ENCODE measurements around the gene OTX1.

The OTX1 gene

DNA sequence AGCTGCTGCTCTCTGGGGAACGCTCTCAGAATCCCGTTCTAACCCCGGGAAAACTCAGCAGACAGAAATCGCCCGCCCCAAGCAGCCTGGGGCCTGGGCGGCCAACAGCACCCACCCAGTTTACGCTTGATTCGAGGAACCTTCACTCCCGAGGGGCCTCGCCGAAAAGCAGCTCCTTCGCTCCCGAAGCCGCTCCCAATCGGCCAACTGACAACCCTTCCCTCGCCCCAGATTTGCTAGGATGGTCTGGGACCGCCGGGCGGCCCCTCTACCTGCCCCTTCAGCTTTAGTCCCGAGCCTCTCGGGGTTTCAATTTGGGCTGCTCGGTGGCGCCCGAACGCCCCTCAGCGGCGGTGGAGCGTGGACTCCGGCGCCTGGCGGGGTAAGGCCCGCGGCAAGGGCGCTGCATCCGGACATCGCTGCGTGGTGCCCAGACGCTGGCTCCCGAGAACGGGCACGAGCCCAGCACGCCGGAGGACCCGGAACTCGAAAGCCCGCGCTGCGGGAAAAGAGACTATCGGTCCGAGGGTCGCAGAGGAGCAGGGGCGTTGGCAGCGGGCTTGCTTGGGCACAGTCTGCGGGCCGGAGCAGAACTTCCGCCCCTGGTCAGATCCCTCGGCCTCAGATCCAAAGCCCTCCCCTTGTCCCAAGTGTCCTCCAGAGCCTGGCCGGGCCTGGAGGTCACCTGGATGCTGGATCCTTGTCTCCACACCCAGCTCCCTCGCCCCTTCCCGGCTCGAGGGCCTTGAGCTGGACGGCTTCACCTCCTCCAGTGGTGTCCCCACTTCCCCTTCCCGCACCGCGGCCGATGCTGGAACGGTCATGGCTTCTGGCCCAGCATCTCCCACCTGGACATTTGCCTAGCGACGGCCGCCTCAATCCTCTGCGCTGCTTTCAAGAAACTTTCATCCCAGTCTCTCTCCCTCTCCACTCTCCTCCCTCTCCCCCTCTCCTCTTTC lies 3.0 kb upstream of the OTX1 start:
- DNase-seq: no peak

DNA sequence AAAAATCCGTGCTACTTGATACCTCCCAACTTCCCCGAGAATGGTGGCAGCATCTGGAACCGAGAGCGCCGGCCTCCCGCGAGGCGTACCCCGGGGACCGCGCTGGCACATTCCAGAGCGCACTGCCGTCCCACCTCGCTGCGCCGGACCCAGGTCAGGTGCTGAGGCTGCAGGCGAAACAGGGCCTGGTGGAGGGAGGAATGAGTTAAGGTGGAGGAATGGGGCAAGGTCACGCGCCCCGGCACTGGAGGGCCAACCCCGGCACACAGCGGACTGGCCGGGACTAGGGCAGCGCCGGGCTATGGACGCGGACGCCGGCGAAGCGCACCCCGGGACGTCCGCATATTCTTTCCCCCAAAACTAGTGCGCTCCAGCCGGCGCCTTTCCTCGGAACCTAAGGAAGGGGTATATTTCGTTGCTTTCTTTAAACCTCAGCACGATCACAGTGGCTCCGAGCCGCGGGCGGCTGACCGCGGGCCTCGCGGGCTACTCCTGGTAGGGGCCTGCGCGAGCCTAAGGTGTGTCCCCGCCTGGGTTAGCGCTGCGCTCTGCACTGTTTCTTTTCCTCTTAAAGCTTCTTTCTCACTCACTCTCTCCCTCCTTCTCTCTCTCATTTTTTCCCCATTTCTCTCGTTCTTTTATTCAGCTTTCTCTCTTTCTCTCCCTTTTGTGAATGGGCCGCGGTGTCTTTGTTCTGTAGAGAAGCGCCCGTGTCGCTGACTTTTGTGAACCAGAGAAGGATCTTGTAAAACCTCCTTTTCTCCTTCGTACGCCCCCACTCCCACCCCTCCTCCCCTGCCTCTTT lies 2.1 kb upstream of the OTX1 start:
- DNase-seq: no peak

DNA sequence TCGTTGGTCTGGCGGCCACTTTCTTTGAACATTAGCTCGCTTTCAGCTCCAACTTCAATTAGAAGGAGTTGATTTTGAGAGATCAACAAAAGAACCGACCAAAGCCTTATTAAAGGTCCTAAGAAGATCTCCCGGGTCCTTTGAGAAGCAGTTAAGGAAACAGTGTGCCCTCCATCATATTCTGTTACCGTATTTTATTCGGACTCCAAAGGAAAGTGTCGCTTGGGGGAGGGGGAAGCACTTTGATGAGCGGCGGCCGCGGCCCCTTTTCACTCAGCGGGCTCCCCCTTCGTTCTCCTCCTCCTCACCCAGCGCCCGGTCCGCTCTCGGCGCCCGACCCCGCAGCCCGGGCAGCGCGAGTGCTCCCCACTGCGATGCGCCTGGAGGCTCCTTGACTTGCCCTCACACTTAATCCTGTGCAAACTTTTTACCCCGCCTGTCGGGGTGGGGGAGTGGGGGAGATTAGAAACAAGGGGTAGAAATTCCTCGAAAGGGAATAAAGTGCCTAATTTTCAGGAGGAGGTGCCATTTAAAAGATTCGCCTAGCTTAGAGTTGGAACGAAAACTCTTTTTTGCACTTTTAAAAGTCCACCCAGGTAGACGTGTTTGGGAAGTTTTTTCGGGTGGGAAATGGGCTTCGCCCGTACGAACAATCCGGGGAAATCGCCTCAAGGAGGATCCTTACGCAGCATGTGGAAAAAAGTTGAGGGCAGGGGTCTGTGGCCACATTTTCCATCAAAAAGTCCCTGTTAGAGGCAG lies 1.2 kb upstream of the OTX1 start:
- DNase-seq: no peak

DNA sequence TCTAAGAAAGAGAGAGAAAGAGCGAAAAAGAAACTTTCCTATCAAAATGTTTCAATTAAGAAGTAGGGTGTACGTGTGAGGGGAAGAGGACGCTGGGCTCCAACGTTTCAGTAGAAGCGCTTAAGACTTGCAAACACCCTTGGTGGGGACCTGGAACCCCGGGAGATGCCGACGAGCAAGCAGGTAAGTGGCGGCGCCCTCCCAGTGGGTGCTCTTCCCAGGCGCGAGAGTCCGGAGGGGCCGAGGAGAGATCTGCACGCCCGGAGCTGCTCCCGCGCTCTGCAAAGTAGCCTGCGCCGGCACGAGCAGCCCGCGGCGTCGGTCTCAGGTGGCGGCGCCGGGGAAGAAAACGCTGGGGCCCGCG lies 678 bp upstream of the OTX1 start:
- DNase-seq: no peak

DNA sequence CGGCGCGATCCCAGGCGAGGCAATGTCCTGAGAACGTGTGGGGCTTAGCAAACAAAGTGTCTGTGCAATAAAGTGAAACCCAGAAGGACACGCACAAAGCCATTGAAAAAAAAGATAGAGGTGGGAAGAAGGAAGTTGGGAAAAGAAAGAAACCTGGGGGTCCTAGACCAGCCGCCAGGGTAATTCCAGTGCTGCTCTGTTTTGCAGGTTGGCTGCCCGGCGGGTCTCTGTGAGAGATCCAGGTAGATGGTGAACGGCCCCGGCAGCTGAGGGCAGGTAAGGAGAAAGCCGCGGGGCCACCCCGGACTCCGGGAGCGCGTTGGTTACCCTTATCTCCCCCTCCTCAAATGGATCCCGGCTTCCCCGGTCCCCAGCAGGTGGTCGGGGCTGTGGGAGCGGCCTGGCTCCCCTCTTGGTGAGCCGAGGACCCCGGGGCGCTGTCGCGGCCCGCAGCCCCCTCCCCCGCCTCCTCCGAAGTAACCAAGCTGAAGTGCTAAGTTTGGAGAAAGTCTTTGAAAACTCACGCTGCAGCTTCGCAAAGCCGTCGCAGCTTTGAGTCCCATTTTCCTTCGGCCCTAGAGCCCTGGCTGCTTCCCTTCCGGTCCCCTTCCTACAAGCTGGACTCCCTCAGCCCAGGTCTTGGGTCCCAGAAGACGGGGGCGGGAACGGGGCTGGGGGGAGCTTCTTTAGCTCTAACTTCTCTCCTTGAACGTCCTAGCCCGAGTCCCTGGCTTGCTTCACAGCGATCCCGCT lies 588 bp downstream of the OTX1 start:
- DNase-seq: no peak

DNA sequence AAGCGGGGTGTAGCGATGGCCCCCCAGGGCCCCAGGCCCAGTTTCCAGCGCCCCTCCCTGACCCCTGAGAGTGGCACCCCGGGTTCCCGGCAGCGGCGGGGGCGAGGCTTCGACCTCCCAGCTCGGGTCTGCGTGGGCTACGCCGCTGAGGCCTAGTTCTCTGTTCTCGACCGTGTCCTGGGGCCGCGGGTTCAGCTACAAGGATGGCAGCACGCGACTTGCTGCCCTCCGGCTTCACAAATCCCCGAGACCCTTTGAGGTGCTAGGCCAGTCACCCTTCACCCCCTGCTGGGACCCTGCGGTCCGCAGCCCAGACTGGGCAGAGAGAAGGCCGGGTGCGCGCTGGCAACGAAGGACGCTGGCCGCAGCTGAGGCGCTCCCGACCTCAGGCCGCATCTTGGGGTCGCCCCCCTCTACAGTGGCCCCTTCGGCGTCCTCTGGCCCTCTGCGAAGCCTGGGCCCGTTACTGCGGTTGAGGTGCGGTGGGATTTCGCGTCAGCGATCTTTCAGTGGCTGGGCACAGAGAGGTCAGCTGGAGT lies 1.2 kb downstream of the OTX1 start:
- no peak for DNase-seq

DNA sequence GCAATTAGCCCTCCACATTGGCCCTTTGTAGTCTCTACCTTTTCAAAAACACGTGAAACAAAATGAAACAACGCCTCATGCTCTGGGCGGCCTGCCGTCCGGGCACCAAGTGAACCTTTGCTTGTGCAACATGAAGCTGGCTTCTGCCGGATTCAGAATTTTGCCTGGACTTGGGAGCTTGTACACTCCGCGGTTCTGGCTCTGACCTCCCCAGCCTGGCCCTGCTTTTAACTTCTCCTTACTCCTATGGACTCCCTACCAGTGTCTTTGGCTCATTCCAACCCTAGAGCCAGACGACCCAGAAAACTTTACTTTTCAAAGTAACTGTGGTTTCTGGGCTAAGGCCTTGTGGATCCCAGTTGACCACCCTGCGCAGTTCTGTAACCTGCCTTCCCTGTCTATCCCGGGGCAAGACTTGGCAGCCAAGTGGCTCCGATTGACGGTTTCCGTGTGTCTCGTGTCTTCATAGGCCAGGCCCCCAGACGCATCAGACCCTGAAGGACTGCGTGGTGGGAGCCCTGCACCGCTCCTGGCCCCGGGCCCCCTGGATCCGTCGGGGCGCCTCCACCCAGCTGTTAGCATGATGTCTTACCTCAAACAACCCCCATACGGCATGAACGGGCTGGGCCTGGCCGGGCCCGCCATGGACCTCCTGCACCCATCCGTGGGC lies 1.9 kb downstream of the OTX1 start:
- no peak for DNase-seq

DNA sequence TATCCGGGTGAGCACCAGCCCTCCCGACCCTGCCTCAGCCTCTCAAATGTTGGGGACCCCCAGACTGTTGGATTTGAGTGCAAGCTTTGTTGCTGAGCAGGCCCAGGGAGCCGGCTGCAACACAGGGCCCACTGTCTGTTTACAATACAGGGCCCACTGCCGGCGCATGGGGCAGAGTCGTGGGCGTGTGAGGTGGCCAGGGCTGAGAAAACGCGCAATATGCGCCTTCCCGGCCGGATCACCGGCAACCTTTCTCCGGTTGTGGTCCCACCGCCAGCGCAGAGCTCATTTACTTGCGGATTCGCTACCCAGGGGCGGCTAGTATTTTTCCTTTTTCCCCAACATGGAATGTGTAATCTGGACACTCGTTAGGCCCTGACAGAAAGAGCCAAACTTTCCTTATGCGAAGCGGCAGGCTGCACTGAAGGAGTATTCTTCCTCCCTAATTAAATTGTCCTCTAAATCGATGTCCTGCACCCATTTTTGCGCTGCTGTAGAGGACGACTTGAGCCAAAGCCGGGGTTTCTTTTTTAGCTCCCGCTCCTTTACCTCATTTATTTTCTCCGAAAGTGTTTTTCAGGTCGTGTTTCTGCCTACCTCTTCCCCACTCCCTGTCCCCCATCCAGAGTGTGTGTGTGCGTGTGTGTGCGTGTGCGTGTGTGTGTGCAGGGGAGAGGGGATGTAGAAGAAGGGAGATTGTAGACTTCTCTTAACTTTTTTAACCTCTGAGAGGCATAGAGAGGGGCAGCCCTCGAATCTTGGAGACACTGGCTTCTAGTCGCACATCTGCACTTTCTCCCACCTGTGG lies 2.7 kb downstream of the OTX1 start:
- no peak for DNase-seq

DNA sequence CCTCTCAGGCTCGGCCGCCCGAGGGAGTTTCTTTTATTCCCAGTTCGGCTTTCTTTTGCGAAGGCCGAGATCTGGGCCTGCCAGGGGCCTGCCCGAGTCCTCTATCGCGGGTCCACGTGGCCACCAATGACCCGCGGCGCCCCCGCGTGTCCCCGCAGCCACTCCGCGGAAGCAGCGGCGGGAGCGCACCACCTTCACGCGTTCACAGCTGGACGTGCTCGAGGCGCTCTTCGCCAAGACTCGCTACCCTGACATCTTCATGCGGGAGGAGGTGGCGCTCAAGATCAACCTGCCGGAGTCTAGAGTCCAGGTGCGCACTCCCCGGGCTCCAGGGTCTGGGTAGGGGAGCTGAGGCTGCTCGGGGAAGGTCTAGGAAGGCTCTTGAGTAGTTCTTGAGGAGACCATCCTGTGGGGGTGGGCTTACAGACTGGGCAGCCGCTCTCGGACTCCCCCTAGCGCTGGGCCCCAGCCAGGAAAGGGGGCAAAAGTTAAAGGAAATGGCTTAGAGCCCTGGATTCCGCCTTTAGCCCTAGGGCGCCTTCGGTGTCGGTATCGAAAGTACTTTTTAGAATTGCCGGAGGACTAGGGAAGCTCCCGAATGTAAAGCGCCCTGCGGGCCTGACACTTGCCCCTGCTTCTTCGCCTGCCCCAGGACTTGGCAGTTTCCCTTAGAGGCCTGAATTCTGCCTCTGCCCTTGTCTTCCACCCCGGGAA lies 3.4 kb downstream of the OTX1 start:
- DNase-seq: no peak

DNA sequence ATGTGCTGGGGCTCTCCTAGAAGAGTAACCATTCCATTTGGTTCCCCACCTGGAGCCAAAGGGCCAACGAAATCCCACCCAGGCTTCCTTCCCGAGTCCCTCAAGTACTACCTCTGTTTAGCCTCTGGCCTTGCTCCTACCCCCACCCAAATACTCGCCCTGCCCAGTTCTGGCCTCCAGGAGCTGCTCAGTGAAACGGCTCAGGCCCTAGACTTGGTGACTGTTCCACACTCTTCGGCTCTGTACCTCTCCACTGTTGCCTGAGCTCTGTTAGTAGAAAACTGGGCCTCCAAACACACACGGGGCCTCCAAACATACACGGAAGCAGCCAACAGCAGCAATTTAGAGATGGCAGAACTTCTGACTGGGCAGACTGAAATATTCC lies 4.2 kb downstream of the OTX1 start:
- no peak for DNase-seq

DNA sequence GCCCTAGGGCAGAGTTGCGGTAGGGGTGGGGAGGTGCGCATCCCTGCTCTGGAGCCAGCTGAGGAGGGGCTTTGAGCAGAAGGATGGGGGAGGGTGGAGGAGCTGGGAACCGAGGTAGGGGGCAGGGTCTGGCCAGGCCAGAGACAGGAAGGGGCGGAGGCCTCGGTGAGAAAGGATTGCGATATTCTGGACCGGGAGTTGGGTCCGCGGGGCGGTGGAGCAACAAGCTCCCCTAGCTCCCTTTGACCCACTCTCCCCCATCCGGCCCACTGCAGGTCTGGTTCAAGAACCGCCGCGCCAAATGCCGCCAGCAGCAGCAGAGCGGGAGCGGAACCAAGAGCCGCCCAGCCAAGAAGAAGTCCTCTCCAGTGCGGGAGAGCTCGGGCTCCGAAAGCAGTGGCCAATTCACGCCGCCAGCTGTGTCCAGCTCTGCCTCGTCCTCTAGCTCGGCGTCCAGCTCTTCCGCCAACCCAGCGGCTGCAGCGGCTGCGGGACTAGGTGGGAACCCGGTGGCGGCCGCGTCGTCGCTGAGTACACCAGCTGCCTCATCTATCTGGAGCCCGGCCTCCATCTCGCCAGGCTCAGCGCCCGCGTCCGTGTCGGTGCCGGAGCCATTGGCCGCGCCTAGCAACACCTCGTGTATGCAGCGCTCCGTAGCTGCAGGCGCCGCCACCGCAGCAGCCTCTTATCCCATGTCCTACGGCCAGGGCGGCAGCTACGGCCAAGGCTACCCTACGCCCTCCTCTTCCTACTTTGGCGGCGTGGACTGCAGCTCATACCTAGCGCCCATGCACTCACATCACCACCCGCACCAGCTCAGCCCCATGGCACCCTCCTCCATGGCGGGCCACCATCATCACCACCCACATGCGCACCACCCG lies 4.8 kb downstream of the OTX1 start:
- DNase-seq: no peak

DNA sequence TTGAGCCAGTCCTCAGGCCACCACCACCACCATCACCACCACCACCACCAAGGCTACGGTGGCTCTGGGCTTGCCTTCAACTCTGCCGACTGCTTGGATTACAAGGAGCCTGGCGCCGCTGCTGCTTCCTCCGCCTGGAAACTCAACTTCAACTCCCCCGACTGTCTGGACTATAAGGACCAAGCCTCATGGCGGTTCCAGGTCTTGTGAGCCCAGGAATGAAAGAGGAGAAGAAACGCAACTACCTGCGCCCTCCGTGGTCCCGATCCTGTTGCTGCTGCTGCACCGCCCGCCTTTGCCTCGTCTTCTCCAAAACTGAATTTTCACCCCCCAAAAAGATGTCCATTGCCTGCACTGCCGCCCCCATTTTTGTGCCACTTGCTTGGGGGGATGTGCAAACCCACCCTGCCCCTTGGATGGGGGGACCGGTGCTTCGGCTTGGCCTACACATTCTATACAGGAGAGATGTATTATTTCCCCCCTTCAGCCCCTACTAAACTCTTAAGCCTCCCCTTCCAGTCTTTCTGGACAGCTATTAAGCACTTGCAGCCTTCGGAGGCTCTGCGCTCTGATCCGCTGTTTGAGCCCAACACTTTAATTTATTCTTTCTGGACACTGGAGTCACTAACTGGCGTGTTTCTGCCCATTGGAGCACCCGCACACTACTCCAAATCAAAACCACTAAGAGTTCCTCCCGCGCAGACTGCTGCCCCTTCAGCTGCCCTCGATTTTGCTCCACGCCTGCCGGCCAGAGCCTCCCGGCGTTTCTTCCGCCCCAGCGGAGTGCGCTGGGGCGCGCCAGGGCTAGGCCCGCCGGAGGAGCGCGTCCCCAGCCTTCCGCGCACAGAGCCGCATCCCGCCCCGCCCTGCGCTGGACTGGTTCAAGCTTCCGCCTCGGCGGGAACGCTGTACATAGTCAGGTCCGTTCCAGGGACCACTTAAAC lies 5.7 kb downstream of the OTX1 start:
- no peak for DNase-seq

DNA sequence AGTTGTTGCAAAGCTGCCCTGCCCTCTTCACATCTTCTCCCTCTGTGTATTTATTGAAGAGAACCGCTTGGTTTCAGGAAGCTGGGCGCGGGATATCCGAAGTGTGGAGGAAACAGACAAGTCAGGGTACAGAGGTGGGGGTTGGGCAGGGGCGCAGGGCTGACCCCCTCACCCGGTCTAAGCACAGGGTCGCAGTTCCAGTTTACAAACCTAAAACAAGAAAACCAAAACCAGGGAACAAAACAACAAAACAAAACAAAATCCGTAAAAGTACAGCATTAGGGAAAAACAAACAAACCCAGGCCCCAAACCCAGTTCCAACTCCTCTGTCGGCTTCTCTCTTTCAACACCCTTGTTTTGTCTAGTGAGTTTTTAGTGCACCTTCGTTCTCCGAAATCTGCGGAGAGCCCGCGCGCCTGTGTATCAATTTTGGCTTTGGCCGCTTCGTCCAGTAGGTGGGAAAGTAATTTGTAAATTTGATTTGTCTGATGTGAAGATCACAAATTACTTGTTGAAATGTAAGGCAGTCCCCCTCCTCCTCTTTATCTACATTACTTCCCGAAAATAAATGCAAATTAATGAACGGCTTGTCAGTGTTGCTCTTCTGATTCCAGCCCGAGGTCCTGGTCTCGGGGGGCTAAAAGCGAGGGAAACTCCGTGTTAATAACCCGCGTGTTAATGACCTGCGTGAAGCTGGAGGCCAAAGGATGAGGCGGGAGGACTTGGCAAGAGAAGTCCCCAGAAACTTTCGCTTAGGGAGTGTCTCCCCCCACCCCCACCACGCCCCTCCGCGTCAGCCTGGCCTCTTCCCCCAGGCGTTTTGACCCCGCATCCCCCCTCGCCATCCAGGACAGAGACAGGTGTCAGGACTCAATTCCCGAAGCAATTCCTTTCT lies 6.9 kb downstream of the OTX1 start:
- no peak for DNase-seq

DNA sequence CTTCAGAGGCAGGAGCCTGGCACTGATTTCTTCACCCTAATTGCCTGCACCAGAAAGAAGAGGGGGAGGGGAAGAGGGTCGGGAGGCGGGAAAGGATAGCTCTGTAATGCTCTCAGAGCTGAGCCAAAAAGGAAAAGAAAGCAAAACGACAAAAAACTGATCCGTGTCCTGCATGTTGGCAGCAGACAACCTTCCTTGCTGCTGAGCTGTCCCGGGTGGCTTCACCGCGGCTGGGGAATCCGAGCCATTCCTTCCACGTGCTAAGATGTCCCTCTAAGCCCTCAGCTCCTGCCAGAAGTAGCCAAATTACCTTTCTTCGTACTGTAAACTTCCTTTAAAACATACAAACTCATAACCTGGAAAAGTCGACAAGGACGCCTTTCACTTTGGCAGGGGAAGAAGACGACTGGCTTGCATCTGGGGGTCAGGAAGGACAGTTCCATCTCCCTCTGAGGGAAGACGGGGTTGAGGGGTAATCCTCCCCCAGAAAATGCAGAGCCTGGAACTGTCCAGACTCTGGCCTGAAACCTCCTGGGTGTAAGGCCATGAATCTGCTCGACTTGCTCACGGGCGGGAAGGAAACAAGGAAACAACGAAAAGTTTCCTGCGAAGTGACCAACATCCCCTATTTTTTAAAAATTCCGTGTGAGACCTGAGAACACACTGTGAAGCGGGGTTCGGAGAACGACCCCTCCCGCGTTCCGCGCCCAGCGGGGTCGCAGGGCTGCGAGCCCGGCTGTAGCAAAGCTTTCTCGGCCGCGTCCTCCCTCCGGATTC lies 7.7 kb downstream of the OTX1 start:
- DNase-seq: no peak

DNA sequence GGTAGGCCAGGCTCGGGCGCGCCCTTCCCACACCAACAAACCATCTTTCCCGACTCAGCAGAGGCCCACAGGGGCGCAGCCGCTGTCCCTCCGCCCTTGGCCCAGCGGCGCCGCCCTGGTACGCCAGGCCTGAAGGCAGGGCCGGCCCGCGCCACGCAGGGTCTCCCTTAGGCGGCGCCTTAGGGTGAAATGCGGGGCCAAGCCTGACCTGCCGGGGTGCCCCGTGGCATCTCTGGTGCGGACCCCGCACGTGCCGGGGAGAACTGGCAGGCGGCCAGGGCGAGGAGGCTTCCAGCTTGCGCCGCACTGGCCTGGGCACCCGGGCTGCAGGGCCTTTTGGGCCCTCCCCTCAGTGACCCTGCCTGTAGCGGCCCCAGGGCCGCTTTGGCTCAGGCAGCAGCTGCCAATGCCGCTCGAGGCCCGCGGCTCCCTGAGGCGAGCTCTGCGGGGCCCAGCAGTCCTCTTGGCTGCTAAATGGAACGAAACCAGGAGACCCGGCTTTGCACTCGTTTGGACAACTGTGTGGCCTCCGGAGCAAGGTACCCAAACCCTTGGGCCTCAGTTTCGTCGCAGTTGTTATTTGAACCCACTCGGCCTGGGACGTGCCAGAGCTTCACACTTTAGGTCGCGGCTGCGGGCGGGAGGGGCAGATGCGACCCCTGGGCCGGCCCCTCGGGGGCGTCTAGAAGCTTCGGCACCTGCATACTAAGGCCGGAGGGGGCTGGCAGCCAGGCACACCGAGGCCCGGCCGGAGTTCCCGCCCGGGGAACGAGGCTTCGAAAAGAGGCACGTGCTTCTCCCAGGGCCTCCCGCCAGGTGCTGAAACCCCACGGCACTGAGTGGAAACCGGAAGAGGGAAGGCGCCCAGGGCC lies 8.5 kb downstream of the OTX1 start:
- DNase-seq: no peak
